Measurements from ENCODE around the gene RGMA. TPM values are rescaled to one million over a fixed set of nuclear protein-coding genes. Genes with fewer than 3 reads are reported as not detected.

RGMA gene
- 3.6 and 5.7 TPM in 2 replicates for total RNA-seq

GRCh38 chr15:93088981-93089726 is at the start of gene RGMA:
TSS of gene RGMA (minus strand) at chr15:93089211. CDS start at chr15:93088932, 279 bp downstream.

Other genes with a start within 250 kb of the RGMA start
- 21.0 and 26.4 TPM in 2 replicates for gene CHD2, start 188.9 kb downstream of the RGMA start, total RNA-seq